ENCODE data around the gene CANX. TPM values are rescaled to one million over a fixed set of nuclear protein-coding genes. Genes with fewer than 3 reads are reported as not detected.
A peak's percentile ranks its signal among the peaks of the same experiment; 100 is the strongest.
"Not testable (repeated sequence)": the region's sequence is repeated elsewhere in the genome, so short reads cannot be mapped to it uniquely, and the experiment has no call there.

Gene CANX
- total and polyA plus RNA-seq, 12 donors, result 90.9 to 659 (median 463) TPM

GRCh38 chr5:179679014-179679674 lies 19.6 kb upstream of the CANX start:
- Histone ChIP-seq H3K27ac (peak overlapping the region in 9 of 10 donors; percentile 78 to 95 (median 90)), H3K4me3 (peak overlapping the region; percentile 57 to 95 (median 82)), H3K36me3 (peaks cover 0 to 6% (median 0%) of the 10 kb centered on the region in 9 donors), H3K4me1 (peaks cover 10 to 36% (median 22%) of the 10 kb centered on the region in 9 donors), H3K9me3 (no peaks in the 10 kb centered on the region), H3K27me3 (no peaks in the 10 kb centered on the region)
- DNase-seq (peak; percentile 76 to 84), ATAC-seq (peak; percentile 48 to 72 (median 63))
- peak in 7 of 9 donors; percentile 37 to 67 (median 55) for TF ChIP-seq CTCF (IDR thresholded peaks at IDR 0.05)
- intact Hi-C loops (cut with DNase I), result no loop called here
- 18 to 22% methylated on average over 41 of the region's 41 CpGs for WGBS, 2 donors

GRCh38 chr5:179680014-179680779 lies 18.6 kb upstream of the CANX start:
- Histone ChIP-seq H3K4me3 (no peak overlapping the region), H3K36me3 (peaks cover 0 to under 1% (median 0%) of the 10 kb centered on the region in 9 donors), H3K27me3 (no peaks in the 10 kb centered on the region), H3K9me3 (no peaks in the 10 kb centered on the region), H3K4me1 (peaks cover 10 to 36% (median 22%) of the 10 kb centered on the region in 9 donors), H3K27ac (no peak overlapping the region)
- WGBS, 2 donors, result 92 to 93% methylated on average over 9 of the region's 9 CpGs
- intact Hi-C loops (cut with DNase I), result no loop called here
- TF ChIP-seq CTCF (IDR thresholded peaks at IDR 0.05), result no peak
- ATAC-seq (no peak), DNase-seq (no peak)

- DNase-seq (no peak), ATAC-seq (no peak)
- no peak within 1 kb of the TSS for H3K4me3 ChIP-seq
- no peaks in the 10 kb centered on the region for H3K9me3 ChIP-seq
- 94 to 95% methylated on average over 5 of the region's 5 CpGs for WGBS, 2 donors
- intact Hi-C loops (cut with DNase I), result no loop called here
- H3K27me3 ChIP-seq, result no peaks in the 10 kb centered on the region
- no peak for TF ChIP-seq CTCF (IDR thresholded peaks at IDR 0.05)
- peaks cover 10 to 36% (median 22%) of the 10 kb centered on the region in 9 donors for H3K4me1 ChIP-seq
- no peak within 1 kb of the TSS for H3K27ac ChIP-seq
- H3K36me3 ChIP-seq, result no peaks in the 10 kb centered on the region
Observed at GRCh38 chr5:179680780-179681401, 17.9 kb upstream of the CANX start, which contains the start of gene CBY3. TSS of gene CBY3 (minus strand) at chr5:179681034. CDS start at chr5:179680918, 116 bp downstream.

GRCh38 chr5:179689212-179689611 lies 9.6 kb upstream of the CANX start:
- intact Hi-C loops (cut with DNase I); H3K27ac ChIP-seq; H3K4me1 ChIP-seq; ATAC-seq; H3K9me3 ChIP-seq; DNase-seq; H3K27me3 ChIP-seq; H3K4me3 ChIP-seq; H3K36me3 ChIP-seq: not testable (repeated sequence)
- 85 to 91% methylated on average over 9 of the region's 9 CpGs for WGBS, 2 donors
